ENCODE results near the gene PES1. TPM values are rescaled to one million over a fixed set of nuclear protein-coding genes. Genes with fewer than 3 reads are reported as not detected.

Gene PES1
- total RNA-seq, 4 donors from 2014 or later, result 26.0 to 69.5 (median 36.4) TPM

GRCh38 chr22:30555282-30556210 is 36.2 kb downstream of the PES1 start:
- no peak for TF ChIP-seq CTCF (IDR thresholded peaks at IDR 0.05; ENCODE audit: low read depth)

GRCh38 chr22:30553971-30554370 is 37.7 kb downstream of the PES1 start:
- TF ChIP-seq CTCF (IDR thresholded peaks at IDR 0.05; ENCODE audit: low read depth), result no peak

GRCh38 chr22:30552719-30553118 is 39.0 kb downstream of the PES1 start:
- no peak for TF ChIP-seq CTCF (IDR thresholded peaks at IDR 0.05; ENCODE audit: low read depth)

- no peak for TF ChIP-seq CTCF (IDR thresholded peaks at IDR 0.05; ENCODE audit: low read depth)
These were observed 44.5 kb downstream of the PES1 start for GRCh38 chr22:30547188-30547587.

- no peak for TF ChIP-seq CTCF (IDR thresholded peaks at IDR 0.05; ENCODE audit: low read depth)
These were observed 45.1 kb downstream of the PES1 start, which contains the start of gene SEC14L6 for GRCh38 chr22:30546616-30547015. SEC14L6 (minus strand) TSS chr22:30546741; CDS start chr22:30546682, 59 bp downstream.

GRCh38 chr22:30542811-30543188 is 48.9 kb downstream of the PES1 start:
- no peak for TF ChIP-seq CTCF (IDR thresholded peaks at IDR 0.05; ENCODE audit: low read depth)

- no peak for TF ChIP-seq CTCF (IDR thresholded peaks at IDR 0.05; ENCODE audit: low read depth)
These were observed 49.5 kb downstream of the PES1 start for GRCh38 chr22:30541961-30542810.

Measured in subcutaneous adipose tissue (tissue), 4 donors.